ENCODE data around the gene IL22RA2. TPM values are rescaled to one million over a fixed set of nuclear protein-coding genes. Genes with fewer than 3 reads are reported as not detected.

The IL22RA2 gene
- total and polyA plus RNA-seq, 2 of the 13 experiments (the other 11 are each of a cell fraction or from before 2014, with no cell fraction given) = not detected

DNA sequence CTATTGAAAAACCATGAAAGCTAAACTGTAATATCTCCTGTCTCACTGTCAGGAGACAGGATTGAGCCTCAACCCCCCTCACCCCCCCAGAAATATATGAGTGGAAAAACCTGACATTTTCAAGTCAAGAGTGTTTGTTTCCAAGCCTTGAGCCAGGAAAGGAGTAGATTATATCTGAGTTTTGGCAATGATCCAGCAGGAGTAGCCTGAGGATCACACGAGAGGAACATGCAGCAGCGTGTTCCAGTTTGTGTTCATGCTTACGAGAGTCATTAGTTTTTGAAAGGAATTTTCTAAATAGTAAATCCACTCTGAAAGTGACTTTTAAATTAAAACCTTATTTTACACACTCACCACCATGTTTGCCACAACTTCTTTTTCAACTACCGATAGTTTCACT lies 15.8 kb downstream of the IL22RA2 start (continued):
- TF ChIP-seq ZNF414 (CRISPR knock-in tag; IDR thresholded peaks at IDR 0.05) = no peak
- TF ChIP-seq IKZF4 (CRISPR knock-in tag; IDR thresholded peaks at IDR 0.05; ENCODE audit: borderline replicate concordance, low read depth, not compliant biosample characterization) = no peak
- TF ChIP-seq, protein P1, sequence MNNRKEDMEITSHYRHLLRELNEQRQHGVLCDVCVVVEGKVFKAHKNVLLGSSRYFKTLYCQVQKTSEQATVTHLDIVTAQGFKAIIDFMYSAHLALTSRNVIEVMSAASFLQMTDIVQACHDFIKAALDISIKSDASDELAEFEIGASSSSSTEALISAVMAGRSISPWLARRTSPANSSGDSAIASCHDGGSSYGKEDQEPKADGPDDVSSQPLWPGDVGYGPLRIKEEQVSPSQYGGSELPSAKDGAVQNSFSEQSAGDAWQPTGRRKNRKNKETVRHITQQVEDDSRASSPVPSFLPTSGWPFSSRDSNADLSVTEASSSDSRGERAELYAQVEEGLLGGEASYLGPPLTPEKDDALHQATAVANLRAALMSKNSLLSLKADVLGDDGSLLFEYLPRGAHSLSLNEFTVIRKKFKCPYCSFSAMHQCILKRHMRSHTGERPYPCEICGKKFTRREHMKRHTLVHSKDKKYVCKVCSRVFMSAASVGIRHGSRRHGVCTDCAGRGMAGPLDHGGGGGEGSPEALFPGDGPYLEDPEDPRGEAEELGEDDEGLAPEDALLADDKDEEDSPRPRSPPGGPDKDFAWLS (CRISPR knock-in tag; IDR thresholded peaks at IDR 0.05; ENCODE audit: borderline replicate concordance) = no peak

GRCh38 chr6:137156650-137157049 lies 16.8 kb downstream of the IL22RA2 start:
- DNase-seq (ENCODE audit: low spot score) (no peak), FAIRE-seq (no peak), ATAC-seq (no peak)
- POLR2A ChIA-PET = no interaction called here
- H3K27ac ChIP-seq (ENCODE audit: extremely low read length, insufficient read depth, low read length) = no peak overlapping the region
- no TSS peak for BruUV-seq (replicated peaks)
- intact Hi-C loops (cut with micrococcal nuclease; ENCODE audit: unreplicated experiment) (no loop called here), in situ Hi-C loops (cut with HindIII; ENCODE audit: extremely low pct_ligation_motif_present, low pct_unique_long_range_greater_than_20kb) (no loop called here)
- no peak overlapping the region for H3K9ac ChIP-seq (ENCODE audit: insufficient read depth, low read depth, low read length)
- no peaks in the 10 kb centered on the region for H3K9me3 ChIP-seq (ENCODE audit: low read length)
- no peak overlapping the region for H3K4me2 ChIP-seq (ENCODE audit: low read depth, low read length)
- 15% methylated on average over 1 of the region's 1 CpG for WGBS (ENCODE audit: low lambda C conversion rate)
- H3K4me1 ChIP-seq (ENCODE audit: insufficient read depth, low read length) = no peaks in the 10 kb centered on the region
- H2AFZ ChIP-seq (ENCODE audit: low read length) = no peak overlapping the region
- H3K36me3 ChIP-seq (replicated peaks in 1 of 2; ENCODE audit: control insufficient read depth in 1 of 2, insufficient read depth in 2 of 2, low read length in 2 of 2) = no peaks in the 10 kb centered on the region
- H3K4me3 ChIP-seq (replicated peaks in 1 of 3; ENCODE audit: insufficient read depth in 1 of 3, low read depth in 2 of 3, low read length in 3 of 3) = no peak overlapping the region
- CTCF ChIA-PET (ENCODE audit: low intra/inter-chr PET ratio, low total read pairs) = no interaction called here
- no peaks in the 10 kb centered on the region for H4K20me1 ChIP-seq (ENCODE audit: insufficient read depth, low read length)
- peaks cover 0 to 14% of the 10 kb centered on the region in 2 experiments; a peak in 2 of 5 replicates for H3K27me3 ChIP-seq (ENCODE audit: control insufficient read depth in 1 of 2, insufficient read depth in 2 of 2, low read length in 2 of 2)
- H3K79me2 ChIP-seq (ENCODE audit: insufficient read depth, low read length) = no peaks in the 10 kb centered on the region
- TF ChIP-seq ZNF234 (CRISPR knock-in tag; conservative IDR thresholded peaks at IDR 0.05) = no peak
- no peak for TF ChIP-seq ATAD3A (CRISPR knock-in tag; IDR thresholded peaks at IDR 0.05)
- no peak for TF ChIP-seq CBFB (CRISPR knock-in tag; IDR thresholded peaks at IDR 0.05)
- TF ChIP-seq, protein P2, sequence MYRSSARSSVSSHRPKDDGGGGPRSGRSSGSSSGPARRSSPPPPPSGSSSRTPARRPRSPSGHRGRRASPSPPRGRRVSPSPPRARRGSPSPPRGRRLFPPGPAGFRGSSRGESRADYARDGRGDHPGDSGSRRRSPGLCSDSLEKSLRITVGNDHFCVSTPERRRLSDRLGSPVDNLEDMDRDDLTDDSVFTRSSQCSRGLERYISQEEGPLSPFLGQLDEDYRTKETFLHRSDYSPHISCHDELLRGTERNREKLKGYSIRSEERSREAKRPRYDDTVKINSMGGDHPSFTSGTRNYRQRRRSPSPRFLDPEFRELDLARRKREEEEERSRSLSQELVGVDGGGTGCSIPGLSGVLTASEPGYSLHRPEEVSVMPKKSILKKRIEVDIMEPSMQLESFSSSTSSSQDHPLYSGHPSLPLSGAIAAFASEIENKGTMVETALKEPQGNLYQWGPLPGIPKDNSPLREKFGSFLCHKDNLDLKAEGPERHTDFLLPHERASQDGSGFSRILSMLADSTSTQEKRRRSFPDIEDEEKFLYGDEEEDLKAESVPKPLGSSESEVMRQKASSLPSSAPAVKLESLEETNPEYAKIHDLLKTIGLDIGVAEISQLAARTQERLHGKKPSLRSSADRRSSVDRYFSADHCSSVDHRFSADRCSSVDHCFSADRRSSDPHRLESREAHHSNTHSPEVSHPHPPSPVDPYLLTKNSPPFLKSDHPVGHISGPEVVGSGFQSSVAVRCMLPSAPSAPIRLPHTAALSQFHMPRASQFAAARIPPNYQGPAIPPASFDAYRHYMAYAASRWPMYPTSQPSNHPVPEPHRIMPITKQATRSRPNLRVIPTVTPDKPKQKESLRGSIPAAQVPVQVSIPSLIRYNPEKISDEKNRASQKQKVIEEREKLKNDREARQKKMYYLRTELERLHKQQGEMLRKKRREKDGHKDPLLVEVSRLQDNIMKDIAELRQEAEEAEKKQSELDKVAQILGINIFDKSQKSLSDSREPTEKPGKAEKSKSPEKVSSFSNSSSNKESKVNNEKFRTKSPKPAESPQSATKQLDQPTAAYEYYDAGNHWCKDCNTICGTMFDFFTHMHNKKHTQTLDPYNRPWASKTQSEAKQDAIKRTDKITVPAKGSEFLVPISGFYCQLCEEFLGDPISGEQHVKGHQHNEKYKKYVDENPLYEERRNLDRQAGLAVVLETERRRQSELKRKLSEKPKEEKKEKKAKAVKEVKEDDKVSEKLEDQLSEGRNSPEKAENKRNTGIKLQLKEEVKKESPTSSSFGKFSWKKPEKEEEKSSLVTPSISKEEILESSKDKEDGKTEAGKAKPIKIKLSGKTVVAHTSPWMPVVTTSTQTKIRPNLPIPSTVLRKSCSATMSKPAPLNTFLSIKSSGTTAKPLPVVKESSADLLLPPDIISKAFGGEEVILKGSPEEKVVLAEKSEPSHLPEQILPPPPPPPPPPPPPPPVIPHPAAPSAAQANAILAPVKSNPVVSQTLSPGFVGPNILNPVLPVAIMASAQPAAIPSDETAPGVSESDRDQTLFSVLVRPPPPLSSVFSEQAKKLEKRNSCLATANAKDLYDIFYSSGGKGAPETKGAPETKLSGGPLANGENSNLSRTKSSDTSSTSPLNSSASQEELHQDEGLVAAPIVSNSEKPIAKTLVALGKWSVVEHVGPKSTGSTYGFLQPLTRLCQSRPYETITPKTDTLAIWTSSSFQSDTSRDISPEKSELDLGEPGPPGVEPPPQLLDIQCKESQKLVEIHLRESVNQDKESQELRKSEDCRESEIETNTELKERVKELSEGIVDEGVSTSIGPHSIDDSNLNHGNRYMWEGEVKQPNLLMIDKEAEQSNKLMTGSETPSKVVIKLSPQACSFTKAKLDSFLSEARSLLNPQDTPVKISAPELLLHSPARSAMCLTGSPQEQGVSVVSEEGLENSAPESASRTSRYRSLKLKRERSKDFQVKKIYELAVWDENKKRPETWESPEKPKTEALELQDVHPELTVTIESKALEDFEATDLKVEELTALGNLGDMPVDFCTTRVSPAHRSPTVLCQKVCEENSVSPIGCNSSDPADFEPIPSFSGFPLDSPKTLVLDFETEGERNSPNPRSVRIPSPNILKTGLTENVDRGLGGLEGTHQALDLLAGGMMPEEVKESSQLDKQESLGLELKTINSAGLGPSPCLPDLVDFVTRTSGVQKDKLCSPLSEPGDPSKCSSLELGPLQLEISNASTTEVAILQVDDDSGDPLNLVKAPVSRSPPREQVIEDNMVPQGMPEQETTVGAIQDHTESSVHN (CRISPR knock-in tag; IDR thresholded peaks at IDR 0.05) = no peak
- TF ChIP-seq NCOA5 (CRISPR knock-in tag; IDR thresholded peaks at IDR 0.05) = no peak
- no peak for TF ChIP-seq BATF2 (CRISPR knock-in tag; IDR thresholded peaks at IDR 0.05)
- TF ChIP-seq ZFP90 (CRISPR knock-in tag; IDR thresholded peaks at IDR 0.05; ENCODE audit: borderline replicate concordance) = no peak

All from HepG2 (cell line).